ENCODE data around the gene RBPMS2.

Gene RBPMS2

GRCh38 chr15:64706011-64706911 is 69.1 kb downstream of the RBPMS2 start:
- no peak for DNase-seq
- TF ChIP-seq POLR2A (IDR thresholded peaks at IDR 0.05; ENCODE audit: low read length) (no peak), GATA1 (IDR thresholded peaks at IDR 0.05; ENCODE audit: low read depth, low read length) (no peak)

DNA sequence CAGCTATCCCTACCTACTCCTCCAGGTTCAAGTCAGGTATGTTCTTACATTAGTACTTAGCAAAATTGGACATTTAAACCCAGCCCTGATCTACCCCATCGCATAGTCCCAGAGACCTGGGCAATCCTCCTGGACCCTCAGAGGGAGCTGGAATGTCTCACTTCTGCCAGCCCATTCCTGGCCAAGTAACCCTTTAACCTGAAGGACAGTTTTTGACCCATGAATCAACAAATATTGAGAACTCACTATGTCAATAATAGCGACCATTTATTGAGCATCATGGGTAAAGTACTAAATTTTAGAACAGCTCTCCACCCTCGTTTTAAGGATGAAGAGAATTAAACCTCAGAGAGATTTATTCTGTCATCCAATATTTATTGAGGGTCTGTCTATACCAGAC is 70.4 kb downstream of the RBPMS2 start:
- DNase-seq = no peak
- TF ChIP-seq GATA1 (IDR thresholded peaks at IDR 0.05; ENCODE audit: low read depth, low read length) (no peak), POLR2A (IDR thresholded peaks at IDR 0.05; ENCODE audit: low read length) (no peak)

DNA sequence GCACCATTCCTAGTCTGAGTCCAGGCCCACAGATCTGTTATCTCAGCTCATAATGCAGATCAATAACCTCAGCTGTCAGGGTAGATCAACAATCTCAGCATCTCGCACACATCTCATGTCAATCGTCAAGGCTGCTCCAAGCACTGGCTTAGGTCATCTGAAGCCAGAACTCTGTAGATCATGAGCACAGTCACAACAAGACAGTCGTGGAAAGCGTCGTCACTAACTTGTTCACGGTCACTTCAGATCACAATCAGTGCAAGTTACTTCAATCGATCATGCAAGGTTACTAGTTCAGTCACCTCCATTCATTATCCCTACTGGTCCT is 71.8 kb downstream of the RBPMS2 start:
- TF ChIP-seq GATA1 (IDR thresholded peaks at IDR 0.05; ENCODE audit: low read depth, low read length) (no peak), POLR2A (IDR thresholded peaks at IDR 0.05; ENCODE audit: low read length) (no peak)
- DNase-seq = no peak

DNA sequence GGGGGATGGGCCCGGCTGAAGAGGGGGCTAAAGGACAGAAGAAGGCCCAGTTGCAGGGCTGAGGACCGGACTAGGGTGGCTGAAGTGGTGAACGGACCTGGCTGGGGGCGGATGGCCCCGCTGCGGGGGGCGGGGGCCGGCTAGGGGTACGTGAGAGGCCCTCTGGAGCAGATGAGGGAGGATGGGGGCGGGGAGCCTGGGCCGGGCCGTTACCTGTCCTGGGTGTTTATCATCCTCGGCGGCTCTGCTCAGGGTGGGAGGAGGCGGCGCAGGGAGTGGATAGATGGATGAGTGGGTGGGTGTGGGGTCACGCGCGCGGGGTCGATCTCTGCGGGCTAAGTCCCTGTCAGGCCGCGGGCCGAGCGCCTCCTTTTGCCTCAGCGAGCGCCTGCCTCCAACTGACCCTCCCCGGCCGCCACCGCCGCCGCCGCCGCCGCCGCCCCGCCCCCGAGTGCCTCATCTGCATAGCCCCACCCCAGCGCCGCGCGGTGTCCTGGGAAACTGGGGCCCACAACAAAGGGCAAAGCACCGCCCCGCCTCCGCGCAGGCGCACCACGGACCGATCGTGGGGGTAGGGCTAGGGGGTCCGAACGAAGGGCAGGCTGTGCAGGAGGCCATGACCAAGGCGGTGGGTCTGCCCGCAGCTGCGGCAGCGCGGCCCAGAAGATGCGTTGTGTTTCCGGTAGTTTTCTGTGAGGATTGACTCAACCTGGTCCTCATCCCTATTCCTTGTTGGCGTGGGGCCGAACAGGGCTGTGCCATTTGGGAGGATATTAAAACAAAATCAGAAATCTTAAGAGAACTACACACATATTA is 72.4 kb downstream of the RBPMS2 start:
- TF ChIP-seq POLR2A (IDR thresholded peaks at IDR 0.05; ENCODE audit: low read length) (no peak), GATA1 (IDR thresholded peaks at IDR 0.05; ENCODE audit: low read depth, low read length) (no peak)
- peak; percentile 92 to 95 for DNase-seq

GRCh38 chr15:64701482-64702184 is 73.8 kb downstream of the RBPMS2 start:
- TF ChIP-seq POLR2A (IDR thresholded peaks at IDR 0.05; ENCODE audit: low read length) = no peak
- TF ChIP-seq GATA1 (IDR thresholded peaks at IDR 0.05; ENCODE audit: low read depth, low read length) = no peak
- DNase-seq = no peak

DNA sequence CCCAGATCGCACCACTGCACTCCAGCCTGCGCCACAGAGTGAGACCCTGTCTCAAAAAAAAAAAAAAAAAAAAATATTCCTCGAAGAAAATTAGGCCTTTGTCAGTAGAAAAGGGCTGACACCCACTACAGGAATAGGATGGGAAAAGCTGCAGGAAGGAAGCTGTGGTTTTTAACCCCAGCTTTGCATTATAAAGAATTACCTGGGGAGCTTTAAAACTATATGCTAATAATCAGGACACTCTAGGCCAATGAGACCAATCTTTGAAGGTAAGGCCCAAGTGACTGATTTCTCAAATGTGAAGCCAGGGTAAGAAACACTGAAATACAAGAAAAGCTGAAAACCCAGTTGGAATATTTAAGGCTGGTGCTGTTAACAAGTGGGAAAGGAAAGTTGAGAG is 74.3 kb downstream of the RBPMS2 start:
- no peak for DNase-seq
- TF ChIP-seq GATA1 (IDR thresholded peaks at IDR 0.05; ENCODE audit: low read depth, low read length) (no peak), POLR2A (IDR thresholded peaks at IDR 0.05; ENCODE audit: low read length) (no peak)

DNA sequence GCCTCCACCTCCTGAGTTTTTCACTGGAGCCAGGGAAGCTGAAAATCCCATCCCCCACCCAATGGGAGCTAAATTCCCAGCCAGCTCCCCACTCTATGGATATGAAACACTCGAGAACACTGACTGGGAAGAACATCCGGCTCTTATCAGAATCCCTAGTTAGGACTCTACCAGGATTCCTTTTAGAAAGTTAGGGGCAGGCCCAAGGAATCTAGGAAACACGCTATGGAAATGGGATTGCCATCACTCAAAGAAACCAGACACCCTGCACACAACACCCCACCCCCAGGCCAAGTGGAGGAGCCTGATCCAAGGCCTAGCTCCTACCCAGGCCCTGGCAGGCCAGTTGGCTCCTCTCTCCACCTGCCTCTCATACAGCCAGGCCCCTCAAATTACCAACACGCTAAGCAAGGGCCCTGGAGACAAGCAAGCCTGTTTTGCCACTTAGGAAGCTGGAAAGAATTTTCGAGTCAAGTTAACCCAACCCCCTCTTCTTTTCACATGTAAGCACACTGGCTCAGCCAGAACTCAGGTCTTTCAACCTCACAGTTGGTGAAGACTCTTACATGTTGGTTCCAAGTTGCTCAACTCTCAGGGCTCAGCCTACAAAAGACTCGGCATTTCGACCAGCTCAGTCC is 75.5 kb downstream of the RBPMS2 start:
- TF ChIP-seq POLR2A (IDR thresholded peaks at IDR 0.05; ENCODE audit: low read length) = no peak
- TF ChIP-seq GATA1 (IDR thresholded peaks at IDR 0.05; ENCODE audit: low read depth, low read length) = no peak
- DNase-seq = no peak

DNA sequence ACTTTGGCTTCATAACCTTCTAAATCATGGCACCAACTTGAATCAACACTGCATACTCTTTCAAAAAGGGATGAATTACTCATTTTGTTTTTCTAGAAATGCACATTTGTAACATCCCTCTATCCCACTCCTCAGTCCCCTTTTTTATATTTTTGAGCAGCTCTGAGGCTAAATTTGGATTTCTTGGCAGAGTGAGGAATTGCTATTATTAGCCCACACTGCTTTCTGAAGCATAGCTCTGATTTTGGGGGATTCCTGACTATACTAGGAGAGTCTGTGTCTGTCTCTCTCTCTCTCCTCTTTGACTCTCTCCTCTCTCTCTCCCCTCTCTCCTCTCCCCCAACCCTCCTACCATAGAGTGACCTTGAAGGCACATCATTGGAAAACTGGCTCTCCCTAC is 76.6 kb downstream of the RBPMS2 start:
- no peak for DNase-seq
- TF ChIP-seq GATA1 (IDR thresholded peaks at IDR 0.05; ENCODE audit: low read depth, low read length) (no peak), POLR2A (IDR thresholded peaks at IDR 0.05; ENCODE audit: low read length) (no peak)

DNA sequence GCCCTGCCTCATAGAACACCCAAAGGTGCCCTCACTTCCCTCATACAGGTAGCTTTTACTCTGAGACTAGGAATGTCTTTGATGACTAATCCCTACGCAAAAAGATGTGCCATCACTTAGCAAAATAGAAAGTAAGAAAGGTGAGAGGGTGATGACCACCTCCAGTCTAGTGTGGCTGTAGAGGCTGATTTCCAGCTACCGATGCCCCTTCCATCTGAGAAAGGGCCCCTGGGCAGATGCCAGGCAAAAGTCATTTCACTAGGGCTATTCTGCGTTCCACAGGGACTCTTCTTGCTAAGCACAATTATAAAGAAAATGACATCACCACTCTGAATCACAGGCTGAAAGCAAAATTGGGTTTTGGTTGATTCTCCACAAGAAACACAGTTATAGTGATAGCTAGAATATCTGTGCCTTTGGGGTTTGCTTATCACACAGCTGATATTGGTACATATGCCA is 77.4 kb downstream of the RBPMS2 start:
- DNase-seq = no peak
- no peak for TF ChIP-seq POLR2A (IDR thresholded peaks at IDR 0.05; ENCODE audit: low read length)
- no peak for TF ChIP-seq GATA1 (IDR thresholded peaks at IDR 0.05; ENCODE audit: low read depth, low read length)

DNA sequence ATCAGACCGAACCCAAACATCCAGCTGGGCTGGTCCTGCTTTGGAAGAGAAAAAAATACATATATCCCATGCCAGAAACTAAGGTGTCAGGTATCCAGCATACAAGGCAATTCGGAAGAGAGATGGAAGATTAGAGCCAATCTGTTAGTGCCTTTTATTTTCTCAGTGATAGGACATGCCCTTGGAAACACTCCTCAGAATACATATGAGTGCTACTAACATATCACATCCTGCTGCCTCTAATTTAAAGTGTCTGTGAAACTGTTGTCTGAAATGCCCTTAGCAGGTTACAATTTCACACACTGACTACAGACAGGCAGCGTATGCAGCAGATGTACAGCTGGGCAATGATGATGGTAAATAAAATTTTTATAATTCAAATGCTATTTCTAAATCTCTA is 78.9 kb downstream of the RBPMS2 start:
- TF ChIP-seq POLR2A (IDR thresholded peaks at IDR 0.05; ENCODE audit: low read length) (no peak), GATA1 (IDR thresholded peaks at IDR 0.05; ENCODE audit: low read depth, low read length) (no peak)

GRCh38 chr15:64695561-64695992 is 79.8 kb downstream of the RBPMS2 start:
- DNase-seq = peak; percentile 71 to 91
- no peak for TF ChIP-seq POLR2A (IDR thresholded peaks at IDR 0.05; ENCODE audit: low read length)
- no peak for TF ChIP-seq GATA1 (IDR thresholded peaks at IDR 0.05; ENCODE audit: low read depth, low read length)

More for the DNA sequence above, 78.9 kb downstream of the RBPMS2 start:
- no peak for DNase-seq

DNA sequence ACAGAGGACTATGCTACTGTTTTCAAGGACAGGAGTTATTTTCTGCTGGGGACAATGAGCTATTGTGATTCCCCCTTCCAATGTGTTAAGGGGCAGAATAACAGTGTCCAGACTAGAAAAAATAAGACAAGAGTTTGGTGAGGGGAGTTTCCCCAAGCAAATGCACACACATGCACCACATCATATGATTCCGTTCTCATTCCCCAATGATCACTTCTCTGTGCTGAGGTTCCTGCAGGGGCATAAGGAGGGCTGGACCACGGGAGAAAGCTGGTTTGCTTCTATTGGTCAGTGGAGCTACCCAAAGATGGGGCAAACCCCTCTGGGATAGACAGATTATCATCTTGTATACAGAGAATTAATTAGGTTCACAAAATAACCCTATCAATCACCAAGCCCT is 80.6 kb downstream of the RBPMS2 start:
- DNase-seq = no peak
- TF ChIP-seq POLR2A (IDR thresholded peaks at IDR 0.05; ENCODE audit: low read length) = no peak
- no peak for TF ChIP-seq GATA1 (IDR thresholded peaks at IDR 0.05; ENCODE audit: low read depth, low read length)

- DNase-seq = no peak
These were observed 82.3 kb downstream of the RBPMS2 start for GRCh38 chr15:64693134-64693533.

More at GRCh38 chr15:64693134-64693533, 82.3 kb downstream of the RBPMS2 start:
- TF ChIP-seq GATA1 (IDR thresholded peaks at IDR 0.05; ENCODE audit: low read depth, low read length) (no peak), POLR2A (IDR thresholded peaks at IDR 0.05; ENCODE audit: low read length) (no peak)

Measured in erythroblast (primary cell).